HepG2 (cell line): ENCODE results near the gene MORN1. TPM values are rescaled to one million over a fixed set of nuclear protein-coding genes. Genes with fewer than 3 reads are reported as not detected.

Source experiments
- AHR ChIP-seq: IDR thresholded peaks from 2 replicates; pipeline ENCODE4 v1.6.1; 2018; ENCODE audit warnings: missing genetic modification reagents, missing compliant biosample characterization
- ATM ChIP-seq: fragments of 450-650 bp; IDR thresholded peaks from 2 replicates; pipeline ENCODE4 v1.7.1; 2017; ENCODE audit warnings: mild to moderate bottlenecking, borderline replicate concordance
- ELK4 ChIP-seq: sonication (generic); formaldehyde crosslinking; IDR thresholded peaks from 2 replicates; pipeline ENCODE4 v1.9.0; 2021; ENCODE audit warnings: missing genetic modification reagents, borderline replicate concordance
- HBP1 ChIP-seq: IDR thresholded peaks from 2 replicates; pipeline ENCODE4 v1.6.1; 2016; ENCODE audit warnings: low read depth, control low read depth
- HDAC1 ChIP-seq: sonication (generic); formaldehyde crosslinking; IDR thresholded peaks from 2 replicates; pipeline ENCODE4 v1.5.1; 2020; ENCODE audit warnings: mild to moderate bottlenecking, missing genetic modification reagents
- IKZF1 ChIP-seq: fragments of 450-650 bp; IDR thresholded peaks from 2 replicates; pipeline ENCODE4 v1.7.1; 2016
- IRF2 ChIP-seq: IDR thresholded peaks from 2 replicates; pipeline ENCODE4 v1.6.1; 2018; ENCODE audit warnings: missing genetic modification reagents, missing compliant biosample characterization
- JUN ChIP-seq: sonication (generic); formaldehyde crosslinking; IDR thresholded peaks from 2 replicates; pipeline ENCODE4 v1.4.0; 2020; ENCODE audit warnings: mild to moderate bottlenecking, missing genetic modification reagents
- KDM5A ChIP-seq: fragments of 200-600 bp; sonication (generic); IDR thresholded peaks from 2 replicates; pipeline ENCODE4 v1.7.0; 2018; ENCODE audit warnings: antibody characterized with exemption, mild to moderate bottlenecking, low read length, borderline replicate concordance
- NFATC3 ChIP-seq: sonication (generic); formaldehyde crosslinking; IDR thresholded peaks from 2 replicates; pipeline ENCODE4 v1.5.1; 2020; ENCODE audit warnings: mild to moderate bottlenecking, missing genetic modification reagents
- SP5 ChIP-seq: IDR thresholded peaks from 2 replicates; pipeline ENCODE4 v1.6.1; 2016; ENCODE audit warnings: low read depth, borderline replicate concordance
- ZBTB39 ChIP-seq: sonication (generic); formaldehyde crosslinking; IDR thresholded peaks from 2 replicates; pipeline ENCODE4 v1.5.0; 2020; ENCODE audit warnings: missing genetic modification reagents
- ZBTB7B ChIP-seq: sonication (generic); formaldehyde crosslinking; IDR thresholded peaks from 2 replicates; pipeline ENCODE4 v1.4.0; 2020; ENCODE audit warnings: missing genetic modification reagents
- ZNF205 ChIP-seq: IDR thresholded peaks from 2 replicates; pipeline ENCODE4 v1.6.1; 2018; ENCODE audit warnings: missing biosample characterization, missing genetic modification reagents
- ZNF235 ChIP-seq: sonication (generic); formaldehyde crosslinking; IDR thresholded peaks from 2 replicates; pipeline ENCODE4 v1.8.1; 2023; ENCODE audit warnings: mild to moderate bottlenecking, missing genetic modification reagents, borderline replicate concordance
- ZNF280D ChIP-seq: sonication (generic); formaldehyde crosslinking; IDR thresholded peaks from 2 replicates; pipeline ENCODE4 v1.5.1; 2020; ENCODE audit warnings: mild to moderate bottlenecking, missing genetic modification reagents
- ZNF441 ChIP-seq: sonication (generic); formaldehyde crosslinking; IDR thresholded peaks from 2 replicates; pipeline ENCODE4 v1.7.0; 2021; ENCODE audit warnings: missing genetic modification reagents, borderline replicate concordance
- ZNF749 ChIP-seq: sonication (generic); formaldehyde crosslinking; IDR thresholded peaks from 2 replicates; pipeline ENCODE4 v1.8.0; 2022; ENCODE audit warnings: mild to moderate bottlenecking, missing genetic modification reagents, moderate library complexity, borderline replicate concordance
- ZNF773 ChIP-seq: sonication (generic); formaldehyde crosslinking; IDR thresholded peaks from 2 replicates; pipeline ENCODE4 v1.4.0; 2020; ENCODE audit warnings: missing genetic modification reagents, borderline replicate concordance
- ZNF777 ChIP-seq: sonication (generic); formaldehyde crosslinking; IDR thresholded peaks from 2 replicates; pipeline ENCODE4 v1.4.0; 2020; ENCODE audit warnings: missing genetic modification reagents
- ZNF790 ChIP-seq: sonication (generic); formaldehyde crosslinking; IDR thresholded peaks from 2 replicates; pipeline ENCODE4 v1.8.0; 2022; ENCODE audit warnings: missing genetic modification reagents, mild to moderate bottlenecking, borderline replicate concordance
- polyA plus RNA-seq, 8 experiments: library from polyadenylated mRNA; depleted of rRNA in 3 of 8; stranded (reverse) in 7 of 8; unstranded in 1 of 8; fragments of >200 nt; fragmentation: Illumina TruSeq in 4 of 8; extraction: Trizol in 4 of 8; gene quantifications; 2 replicates each; pipeline versions ENCODE4 v1.2.1 to v1.2.3, GENCODE V29; 2011 to 2016; ENCODE audit warnings: low read depth in 4 of 8, missing spikeins in 1 of 8, mixed read lengths in 1 of 8; ENCODE audit not compliant: insufficient read depth in 1 of 8
- total RNA-seq, 5 experiments: library from RNA; depleted of rRNA; stranded (reverse); fragments of >200 nt; fragmentation: Illumina TruSeq; extraction: Trizol; gene quantifications; 2 replicates each; pipeline ENCODE4 v1.2.3, GENCODE V29; 2016; ENCODE audit warnings: low read depth in 1 of 5

MORN1 gene
- total and polyA plus RNA-seq, 2 of the 13 experiments (the other 11 are each of a cell fraction or from before 2014, with no cell fraction given) = 3.1 to 6.5 TPM

- TF ChIP-seq ELK4 (CRISPR knock-in tag) (no peak), ZNF790 (CRISPR knock-in tag) (no peak), IRF2 (CRISPR knock-in tag) (peak; percentile 12; the same call in 1 of the 2 replicates), ZNF235 (0 out of 2 replicates have a peak, but pooled peaks have one; percentile 48), ZBTB39 (CRISPR knock-in tag) (peak; percentile 63; the same call in 1 of the 2 replicates), HBP1 (CRISPR knock-in tag) (peak; percentile 47; the same call in 1 of the 2 replicates), ZNF749 (CRISPR knock-in tag) (no peak), ZNF777 (CRISPR knock-in tag) (0 out of 2 replicates have a peak, but pooled peaks have one; percentile 38), HDAC1 (peak; percentile 37), ZNF441 (CRISPR knock-in tag) (no peak), ATM (no peak), ZBTB7B (CRISPR knock-in tag) (0 out of 2 replicates have a peak, but pooled peaks have one; percentile 45), ZNF773 (CRISPR knock-in tag) (no peak), KDM5A (0 out of 2 replicates have a peak, but pooled peaks have one; percentile 49), ZNF205 (no peak), IKZF1 (no peak), NFATC3 (CRISPR knock-in tag) (0 out of 2 replicates have a peak, but pooled peaks have one; percentile 47), AHR (CRISPR knock-in tag) (no peak), SP5 (no peak), ZNF280D (CRISPR knock-in tag) (0 out of 2 replicates have a peak, but pooled peaks have one; percentile 37), JUN (CRISPR knock-in tag) (no peak)
Measured at GRCh38 chr1:2414297-2414958, 23.1 kb upstream of the MORN1 start (continued).
